DND-41 (cell line): ENCODE data around the gene ZNRF1.

Experiments
- CTCF ChIP-seq: IDR thresholded peaks from 2 replicates; pipeline ENCODE4 v1.5.1; 2012; ENCODE audit warnings: borderline replicate concordance, low read length, moderate library complexity, mild to moderate bottlenecking; ENCODE audit not compliant: poor library complexity, severe bottlenecking; ENCODE audit errors: extremely low read depth
- EZH2 ChIP-seq: IDR thresholded peaks from 3 replicates; pipeline ENCODE4 v1.6.1; 2012; ENCODE audit warnings: borderline replicate concordance, low read depth, mild to moderate bottlenecking, moderate library complexity, low read length, inconsistent platforms; ENCODE audit not compliant: severe bottlenecking

- TF ChIP-seq CTCF (no peak), EZH2 (no peak)
These were observed 1.0 kb downstream of the ZNRF1 start for GRCh38 chr16:74999609-75000480.
